T-helper 22 cell (primary cell): ENCODE results near the gene ITGB4.

ENCODE experiments used
- DNase-seq: peaks from one replicate; pipeline ENCODE4 v3.0.0-alpha.2; 2020; ENCODE audit warnings: low read depth

Gene ITGB4

DNA sequence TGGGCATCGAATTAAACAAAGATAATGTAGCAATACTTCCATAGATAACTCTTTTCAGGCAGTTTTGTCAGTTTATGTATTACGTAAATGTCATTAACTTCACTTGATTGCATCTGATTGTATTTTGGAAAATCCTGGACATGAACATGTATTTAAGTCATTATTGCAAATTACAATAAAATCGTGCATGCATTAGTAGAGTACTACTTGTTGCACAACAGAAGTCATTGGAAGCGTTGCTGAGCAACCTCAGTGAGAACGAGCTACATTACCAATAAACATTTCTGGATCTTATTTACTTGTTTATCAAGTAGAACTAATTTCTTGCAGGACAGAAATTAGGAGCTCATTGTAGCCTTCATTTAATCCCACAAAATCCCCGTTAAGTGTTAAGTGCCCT is 70.0 kb downstream of the ITGB4 start:
- DNase-seq: no peak

- DNase-seq: no peak
Observed at GRCh38 chr17:75793460-75793859, 72.2 kb downstream of the ITGB4 start.

- no peak for DNase-seq
Observed at GRCh38 chr17:75795820-75796607, 74.8 kb downstream of the ITGB4 start.

- DNase-seq: no peak
Observed at GRCh38 chr17:75799402-75799801, 78.1 kb downstream of the ITGB4 start.

GRCh38 chr17:75803883-75804282 is 82.6 kb downstream of the ITGB4 start:
- no peak for DNase-seq

- no peak for DNase-seq
Observed at GRCh38 chr17:75806822-75807500, 85.7 kb downstream of the ITGB4 start.
